SH-SY5Y (cell line): ENCODE data around the gene YIF1A.

Source experiments
- GATA2 ChIP-seq: IDR thresholded peaks from 2 replicates; pipeline ENCODE4 v1.6.1; 2011; ENCODE audit warnings: mild to moderate bottlenecking, low read depth, low read length
- GATA3 ChIP-seq: IDR thresholded peaks from 2 replicates; pipeline ENCODE4 v1.6.1; 2011; ENCODE audit warnings: low read depth, mild to moderate bottlenecking, low read length, moderate library complexity

DNA sequence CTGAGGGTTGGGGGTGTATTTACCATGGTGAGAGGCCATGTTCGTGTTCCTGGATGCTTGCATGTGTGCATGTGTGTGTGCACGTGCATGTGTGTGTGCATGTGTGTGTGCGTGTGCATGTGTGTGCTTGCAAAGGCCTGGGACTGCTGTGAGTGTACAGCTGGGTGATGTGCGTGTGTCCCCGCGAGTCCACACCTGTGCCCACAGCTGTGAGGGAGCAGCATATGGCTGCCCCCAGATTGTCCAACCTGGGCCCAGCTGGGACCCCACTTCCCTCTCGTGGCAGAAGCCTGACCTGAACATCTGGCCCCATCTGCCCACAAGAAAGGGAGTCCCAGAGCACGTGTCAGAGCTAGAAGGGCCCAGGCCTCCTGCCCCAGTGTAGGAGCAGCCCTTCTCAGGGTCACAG is 36.3 kb upstream of the YIF1A start:
- TF ChIP-seq GATA3 (no peak), GATA2 (no peak)
